ENCODE measurements around the gene KCNH1.

The KCNH1 gene

DNA sequence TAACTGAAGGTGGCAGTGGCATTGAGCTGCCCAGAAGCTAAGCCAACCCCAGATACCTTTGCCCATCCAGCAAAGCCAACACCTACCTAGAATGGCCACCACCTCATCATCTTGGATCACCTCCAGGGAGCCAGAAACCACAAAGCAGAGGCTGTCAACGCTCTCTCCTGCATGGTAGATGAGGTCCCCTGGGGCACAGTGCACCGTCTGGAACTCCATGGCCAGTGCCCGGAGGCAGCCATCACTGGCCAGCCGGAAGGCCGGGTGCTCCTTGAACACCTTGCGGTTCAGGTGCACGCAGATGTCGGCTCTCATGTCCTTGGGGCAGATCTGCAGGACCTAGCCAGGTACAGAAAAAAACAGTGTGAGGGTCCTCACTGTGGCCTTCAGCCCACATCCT, 336.5 kb downstream of the KCNH1 start:
- DNase-seq (ENCODE audit: low read depth): no peak

- no peak for DNase-seq (ENCODE audit: low read depth)
Observed at GRCh38 chr1:210796421-210796820, 337.5 kb downstream of the KCNH1 start.

GRCh38 chr1:210794445-210794844, 339.5 kb downstream of the KCNH1 start:
- DNase-seq (ENCODE audit: low read depth): no peak

DNA sequence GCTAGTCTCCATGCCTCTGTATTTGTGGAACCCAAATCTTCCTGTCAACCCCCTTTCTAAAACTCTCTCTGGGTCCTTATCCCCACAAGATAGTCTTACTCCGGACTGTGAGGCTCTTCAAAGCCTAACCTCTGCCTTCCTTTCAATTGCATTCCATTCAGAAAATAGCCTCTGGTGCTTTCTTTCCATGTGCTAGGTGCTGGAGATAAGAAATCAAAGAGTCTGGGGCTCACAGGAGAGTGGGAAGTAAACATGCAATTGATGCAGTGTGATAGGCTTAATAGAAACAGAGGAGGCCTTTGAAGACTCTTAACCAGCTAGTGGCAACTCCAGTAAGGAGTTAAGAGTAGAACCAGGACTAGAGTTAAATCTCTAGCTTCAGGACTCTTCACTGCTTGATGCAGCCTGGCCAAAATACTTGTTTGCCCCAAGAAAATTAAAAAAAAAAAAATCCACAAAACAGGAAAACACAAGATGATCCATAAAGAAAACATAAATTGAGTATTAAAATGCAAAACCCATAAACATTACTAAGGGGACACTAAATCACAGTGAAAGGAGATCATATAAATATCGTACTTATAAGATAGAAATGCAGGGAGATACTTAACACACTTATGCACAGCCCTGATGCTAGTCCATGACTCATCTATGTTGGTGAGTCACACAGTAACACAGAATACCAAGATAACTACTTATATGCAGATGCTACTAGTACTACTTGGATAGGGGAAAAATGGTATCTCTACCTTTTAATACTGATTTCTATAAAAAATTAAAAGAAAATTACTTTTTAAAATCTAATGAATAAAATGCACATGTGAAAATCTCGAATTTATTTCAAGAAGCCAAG, 341.5 kb downstream of the KCNH1 start:
- DNase-seq (ENCODE audit: low read depth): peak; percentile 75

DNA sequence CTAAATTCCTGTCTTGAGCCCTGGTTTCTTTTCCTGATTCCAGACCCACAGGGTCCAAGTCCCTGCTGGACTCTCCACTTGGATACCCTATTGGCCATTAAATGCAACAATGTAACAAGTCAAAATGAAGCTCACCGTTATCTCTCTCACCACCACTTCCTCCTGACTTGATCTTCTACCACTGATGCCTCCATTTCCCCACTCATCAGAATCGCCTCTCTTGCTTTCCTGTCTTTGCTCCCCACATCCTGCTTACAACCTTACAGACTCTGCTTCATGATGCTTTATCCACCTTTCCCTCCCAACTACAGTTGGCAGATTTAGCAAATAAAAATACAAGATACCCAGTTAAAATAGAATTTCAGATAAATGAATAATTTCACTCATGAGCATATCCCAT, 343.8 kb downstream of the KCNH1 start:
- DNase-seq (ENCODE audit: low read depth): no peak

- no peak for DNase-seq (ENCODE audit: low read depth)
Observed at GRCh38 chr1:210787800-210788199, 346.1 kb downstream of the KCNH1 start.

GRCh38 chr1:210786546-210786945, 347.4 kb downstream of the KCNH1 start:
- DNase-seq (ENCODE audit: low read depth): no peak

- no peak for DNase-seq (ENCODE audit: low read depth)
Observed at GRCh38 chr1:210783925-210784324, 350.0 kb downstream of the KCNH1 start.

GRCh38 chr1:210781652-210782051, 352.3 kb downstream of the KCNH1 start:
- DNase-seq (ENCODE audit: low read depth): no peak

DNA sequence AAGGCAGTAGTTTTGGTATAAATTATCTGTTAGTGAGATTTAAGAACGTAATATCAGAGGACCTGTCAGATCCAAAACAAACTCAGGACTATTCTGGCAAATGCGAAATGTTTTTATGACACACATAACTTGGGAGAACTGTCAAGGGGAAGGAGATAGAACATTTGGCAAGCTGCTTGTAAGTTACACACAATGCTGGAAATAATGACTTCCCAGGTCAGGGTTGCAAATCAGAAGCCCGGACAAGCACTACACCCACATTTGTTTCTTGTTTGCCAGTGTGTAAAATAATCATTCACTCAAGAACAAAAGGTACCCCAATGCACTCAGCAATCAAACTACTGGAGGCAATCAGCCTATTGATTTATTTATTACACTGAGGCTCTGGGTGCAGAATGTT, 354.7 kb downstream of the KCNH1 start:
- no peak for DNase-seq (ENCODE audit: low read depth)

- no peak for DNase-seq (ENCODE audit: low read depth)
Observed at GRCh38 chr1:210777914-210778313, 356.0 kb downstream of the KCNH1 start.

GRCh38 chr1:210776712-210777111, 357.2 kb downstream of the KCNH1 start:
- DNase-seq (ENCODE audit: low read depth): no peak

DNA sequence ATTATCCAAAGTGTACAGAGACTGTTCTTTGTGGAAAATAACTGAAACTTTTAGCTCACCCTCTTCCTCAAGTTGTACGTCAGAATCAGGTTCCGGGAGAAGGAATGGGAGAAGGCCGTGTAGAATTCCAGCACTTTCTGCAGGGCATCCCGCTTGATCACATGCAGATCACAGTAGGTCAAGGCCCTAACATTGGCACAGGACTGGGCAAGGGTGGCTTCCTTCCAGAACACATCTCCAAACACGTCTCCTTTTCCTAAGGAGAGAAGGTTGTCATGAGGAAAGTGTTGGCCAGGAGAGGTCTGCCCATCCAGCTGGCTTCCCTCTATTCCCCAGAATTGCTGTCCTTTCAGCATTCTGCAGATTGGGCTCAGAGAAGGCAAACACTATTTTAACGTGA, 358.7 kb downstream of the KCNH1 start:
- DNase-seq (ENCODE audit: low read depth): no peak

- DNase-seq (ENCODE audit: low read depth): no peak
Observed at GRCh38 chr1:210773450-210773849, 360.5 kb downstream of the KCNH1 start.

DNA sequence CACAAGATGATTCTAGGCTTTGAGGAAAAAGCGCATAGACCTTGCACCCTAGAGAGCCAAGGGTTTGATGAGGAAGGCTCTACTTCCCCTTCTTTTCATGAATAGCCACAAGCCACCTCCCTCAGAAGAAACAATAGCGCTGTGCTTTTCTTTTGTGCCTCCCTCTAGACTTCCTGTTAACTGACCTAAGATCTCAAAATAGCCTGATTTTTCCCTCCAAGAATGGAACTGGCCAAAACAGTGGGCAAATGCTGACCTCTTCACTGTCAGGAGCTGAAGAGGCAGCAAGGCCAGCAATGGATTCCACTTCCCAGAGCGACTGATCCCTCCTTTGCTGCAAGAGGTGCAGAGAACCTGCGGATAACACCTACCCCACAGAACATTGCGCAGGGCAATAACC, 362.8 kb downstream of the KCNH1 start:
- no peak for DNase-seq (ENCODE audit: low read depth)

GRCh38 chr1:210770396-210770984, 363.5 kb downstream of the KCNH1 start:
- no peak for DNase-seq (ENCODE audit: low read depth)

- DNase-seq (ENCODE audit: low read depth): no peak
Observed at GRCh38 chr1:210769473-210769872, 364.5 kb downstream of the KCNH1 start.

GRCh38 chr1:210764536-210764935, 369.4 kb downstream of the KCNH1 start:
- DNase-seq (ENCODE audit: low read depth): no peak

DNA sequence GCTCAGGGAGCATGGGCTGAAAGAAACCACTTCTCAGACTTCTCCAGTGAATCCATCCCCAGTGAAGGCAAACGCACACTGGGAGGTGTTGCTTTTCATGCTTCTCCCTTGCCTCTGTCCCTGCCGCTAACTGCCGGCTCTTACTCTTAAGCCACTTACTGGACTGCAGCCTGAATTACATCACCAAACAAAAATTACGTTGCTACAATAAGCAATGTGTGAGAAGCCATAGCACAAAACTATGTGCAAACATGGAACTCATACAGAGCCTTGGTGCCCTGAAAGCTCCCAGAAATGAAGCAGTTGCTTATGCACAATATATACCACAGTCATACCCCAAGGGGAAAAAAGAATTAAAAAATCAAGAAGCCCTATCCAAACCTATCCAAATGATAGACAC, 375.2 kb downstream of the KCNH1 start:
- no peak for DNase-seq (ENCODE audit: low read depth)

DNA sequence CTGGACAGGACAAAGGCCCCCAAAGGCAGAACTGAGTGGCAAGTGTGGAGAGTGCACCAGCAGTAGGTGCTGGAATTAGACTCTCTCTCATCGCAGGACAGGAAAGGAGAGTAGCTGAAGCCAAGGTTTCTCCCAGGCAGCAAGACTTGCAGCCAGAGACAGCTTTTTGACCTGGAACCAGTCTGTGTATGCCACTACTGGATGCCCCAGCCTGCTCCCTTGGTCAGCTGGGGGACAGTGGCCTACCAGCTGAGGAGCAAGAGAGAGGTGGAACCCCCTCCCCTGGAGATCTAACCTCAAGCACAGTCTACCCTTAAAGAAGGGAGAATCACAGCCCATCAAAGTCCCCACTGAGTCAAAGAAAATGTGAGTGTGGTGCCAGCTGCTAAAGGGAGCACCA, 375.7 kb downstream of the KCNH1 start:
- no peak for DNase-seq (ENCODE audit: low read depth)

GRCh38 chr1:210757677-210758076, 376.3 kb downstream of the KCNH1 start:
- DNase-seq (ENCODE audit: low read depth): no peak

DNA sequence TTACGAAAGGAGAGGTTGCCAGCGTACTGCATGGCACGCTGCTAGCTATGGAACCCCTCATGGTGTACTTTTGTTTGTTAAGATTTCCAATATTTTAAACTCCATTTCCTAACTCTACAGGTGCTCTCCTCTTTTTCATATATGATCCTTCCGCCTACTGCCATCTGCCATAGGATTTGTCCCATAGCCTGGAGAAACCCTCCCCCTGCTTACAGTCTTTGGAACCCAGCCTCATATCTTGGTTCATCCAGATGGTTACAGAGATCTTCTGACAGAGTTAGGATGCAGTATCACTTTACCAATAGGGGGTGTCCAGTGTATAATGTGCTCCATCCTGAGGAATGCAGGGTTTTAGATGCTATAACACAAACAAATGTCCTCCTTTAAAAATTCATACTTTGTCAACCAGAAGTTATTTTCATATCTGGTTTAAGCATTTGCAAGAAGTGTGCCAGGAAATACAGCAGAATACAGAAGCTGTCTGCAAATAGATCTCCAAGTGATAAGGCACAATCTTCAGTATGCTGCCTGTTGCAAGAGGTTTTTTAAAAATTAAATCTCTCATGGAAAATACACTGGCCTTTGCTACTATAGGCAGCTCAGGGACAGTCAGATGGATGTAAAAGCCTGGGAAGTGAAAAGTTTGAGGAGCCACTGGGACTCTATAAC, 377.8 kb downstream of the KCNH1 start:
- no peak for DNase-seq (ENCODE audit: low read depth)

All from HS-5 (cell line).